Activated naive CD4-positive, alpha-beta T cell treated with anti-CD3 and anti-CD28 coated beads, Interleukin-2, amount 50 U/mL, for 72 hours (primary cell): ENCODE data around the gene ERC2. TPM values are rescaled to one million over a fixed set of nuclear protein-coding genes. Genes with fewer than 3 reads are reported as not detected.

Experiments used
- ATAC-seq, 2 donors: fragments of 150-1000 bp; cut with Tn5 transposase; 2 replicates each; pipeline ENCODE4 v1.10.0; 2021; ENCODE audit warnings: mild to moderate bottlenecking in 2 of 2, moderate library complexity in 2 of 2
- DNase-seq, 2 donors: peaks; one replicate each; pipeline ENCODE4 v3.0.0; 2021 to 2022; ENCODE audit warnings: low spot score in 2 of 2
- H3K27ac Mint-ChIP-seq, 2 donors: one replicate each; pipeline ENCODE4 v1.8.0; 2022; ENCODE audit warnings: mild to moderate bottlenecking in 2 of 2, mixed read lengths in 2 of 2
- H3K36me3 Mint-ChIP-seq, 2 donors: one replicate each; pipeline ENCODE4 v1.8.0; 2022; ENCODE audit warnings: mixed read lengths in 2 of 2
- H3K9me3 Mint-ChIP-seq, 2 donors: one replicate each; pipeline ENCODE4 v1.8.0; 2022; ENCODE audit warnings: mixed read lengths in 2 of 2
- total RNA-seq, 2 donors: library from RNA; stranded (reverse); gene quantifications; one replicate each; pipeline ENCODE4 v1.2.3, GENCODE V29; 2022

Gene ERC2
- total RNA-seq, 2 donors from 2014 or later = 0.58 TPM; not detected in 1

GRCh38 chr3:55660642-55661041, 807.6 kb downstream of the ERC2 start:
- Mint-ChIP-seq H3K27ac (no peak overlapping the region), H3K36me3 (no peaks in the 10 kb centered on the region), H3K9me3 (peaks cover 3 to 5% of the 10 kb centered on the region in 2 donors)
- DNase-seq = no peak
- ATAC-seq = no peak

DNA sequence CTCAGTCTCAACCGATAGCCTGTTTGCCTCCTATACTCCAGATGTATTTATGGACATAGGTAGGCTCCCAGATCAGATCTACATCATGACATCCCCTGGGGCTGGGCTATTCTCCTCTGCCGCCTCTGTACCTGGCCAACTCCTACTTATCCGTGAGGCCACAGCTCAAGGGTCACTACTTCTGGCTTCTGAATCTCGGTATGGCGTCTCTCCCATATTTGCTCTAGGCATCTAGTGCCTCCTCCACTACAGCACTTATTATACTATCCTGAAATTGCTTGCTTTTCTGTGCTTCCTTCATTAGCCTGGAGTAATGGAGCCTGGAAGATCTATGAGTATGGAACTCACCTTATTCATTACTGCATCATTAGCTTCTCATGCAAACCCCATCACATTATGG, 808.6 kb downstream of the ERC2 start:
- Mint-ChIP-seq H3K27ac (no peak overlapping the region), H3K9me3 (no peaks in the 10 kb centered on the region), H3K36me3 (no peaks in the 10 kb centered on the region)
- no peak for ATAC-seq
- no peak for DNase-seq

- Mint-ChIP-seq H3K9me3 (no peaks in the 10 kb centered on the region), H3K27ac (no peak overlapping the region), H3K36me3 (no peaks in the 10 kb centered on the region)
- no peak for ATAC-seq
- no peak for DNase-seq
Measured at GRCh38 chr3:55658690-55659562, 809.3 kb downstream of the ERC2 start.

DNA sequence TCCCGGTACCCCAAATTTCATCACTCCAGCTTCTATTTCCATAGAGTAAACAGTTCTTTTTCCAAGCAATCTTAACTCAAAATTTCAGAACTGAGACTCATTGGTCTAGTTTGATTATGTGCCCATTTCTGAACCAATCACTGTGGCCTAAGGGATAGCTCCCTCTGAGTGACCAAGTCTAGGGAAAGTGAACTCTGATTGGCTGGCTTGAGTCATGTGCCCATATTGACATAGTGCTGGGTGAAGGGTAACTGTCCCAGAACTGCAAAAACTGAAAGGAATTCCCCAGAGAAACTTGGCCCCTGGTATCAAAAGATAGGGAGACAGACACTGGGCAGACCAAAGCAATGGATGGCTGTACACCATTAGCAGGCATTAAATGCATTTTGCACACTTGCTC, 810.0 kb downstream of the ERC2 start:
- no peak for ATAC-seq
- DNase-seq = no peak
- no peaks in the 10 kb centered on the region for H3K9me3 Mint-ChIP-seq

GRCh38 chr3:55655544-55655943, 812.7 kb downstream of the ERC2 start:
- no peak for ATAC-seq
- no peaks in the 10 kb centered on the region for H3K36me3 Mint-ChIP-seq
- no peak for DNase-seq
- no peaks in the 10 kb centered on the region for H3K9me3 Mint-ChIP-seq
- no peak overlapping the region for H3K27ac Mint-ChIP-seq

More for the DNA sequence above, 810.0 kb downstream of the ERC2 start:
- Mint-ChIP-seq H3K27ac (no peak overlapping the region), H3K36me3 (no peaks in the 10 kb centered on the region)

- Mint-ChIP-seq H3K9me3 (no peaks in the 10 kb centered on the region), H3K36me3 (no peaks in the 10 kb centered on the region), H3K27ac (no peak overlapping the region)
- ATAC-seq (peak in 1 of 2 donors; percentile 40), DNase-seq (no peak)
Measured at GRCh38 chr3:55654123-55654760, 814.0 kb downstream of the ERC2 start.

DNA sequence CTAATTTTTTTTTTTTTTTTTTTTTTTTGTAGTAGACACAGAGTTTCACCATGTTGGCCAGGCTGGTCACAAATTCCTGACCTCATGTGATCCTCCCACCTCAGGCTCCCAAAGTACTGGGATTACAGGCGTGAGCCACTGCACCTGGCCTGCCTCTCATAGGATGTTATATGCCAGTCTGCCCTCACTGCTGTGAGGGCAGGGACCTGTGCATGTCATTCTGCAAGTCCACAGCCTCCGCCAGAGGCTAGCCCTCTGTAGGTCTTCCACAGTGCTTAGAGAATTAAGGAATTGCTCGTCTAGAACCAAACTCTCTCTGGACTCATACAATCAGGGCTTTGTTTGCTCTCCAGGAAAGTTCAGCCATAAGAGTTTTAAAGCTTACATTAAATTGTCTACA, 817.3 kb downstream of the ERC2 start:
- ATAC-seq = no peak
- no peak for DNase-seq
- Mint-ChIP-seq H3K27ac (peak overlapping the region in 1 of 2 donors; percentile 79), H3K9me3 (no peaks in the 10 kb centered on the region), H3K36me3 (no peaks in the 10 kb centered on the region)

GRCh38 chr3:55650011-55650410, 818.3 kb downstream of the ERC2 start:
- no peak for ATAC-seq

GRCh38 chr3:55649554-55649953, 818.7 kb downstream of the ERC2 start:
- no peak for DNase-seq
- no peaks in the 10 kb centered on the region for H3K36me3 Mint-ChIP-seq
- ATAC-seq = no peak
- no peak overlapping the region for H3K27ac Mint-ChIP-seq
- no peaks in the 10 kb centered on the region for H3K9me3 Mint-ChIP-seq

More at GRCh38 chr3:55650011-55650410, 818.3 kb downstream of the ERC2 start:
- Mint-ChIP-seq H3K9me3 (no peaks in the 10 kb centered on the region), H3K36me3 (no peaks in the 10 kb centered on the region), H3K27ac (no peak overlapping the region)
- no peak for DNase-seq

- Mint-ChIP-seq H3K27ac (no peak overlapping the region), H3K9me3 (no peaks in the 10 kb centered on the region), H3K36me3 (no peaks in the 10 kb centered on the region)
- no peak for DNase-seq
- ATAC-seq = no peak
Measured at GRCh38 chr3:55648591-55649318, 819.5 kb downstream of the ERC2 start.

GRCh38 chr3:55647670-55648069, 820.6 kb downstream of the ERC2 start:
- ATAC-seq (no peak), DNase-seq (no peak)
- no peaks in the 10 kb centered on the region for H3K9me3 Mint-ChIP-seq
- no peaks in the 10 kb centered on the region for H3K36me3 Mint-ChIP-seq
- no peak overlapping the region for H3K27ac Mint-ChIP-seq

DNA sequence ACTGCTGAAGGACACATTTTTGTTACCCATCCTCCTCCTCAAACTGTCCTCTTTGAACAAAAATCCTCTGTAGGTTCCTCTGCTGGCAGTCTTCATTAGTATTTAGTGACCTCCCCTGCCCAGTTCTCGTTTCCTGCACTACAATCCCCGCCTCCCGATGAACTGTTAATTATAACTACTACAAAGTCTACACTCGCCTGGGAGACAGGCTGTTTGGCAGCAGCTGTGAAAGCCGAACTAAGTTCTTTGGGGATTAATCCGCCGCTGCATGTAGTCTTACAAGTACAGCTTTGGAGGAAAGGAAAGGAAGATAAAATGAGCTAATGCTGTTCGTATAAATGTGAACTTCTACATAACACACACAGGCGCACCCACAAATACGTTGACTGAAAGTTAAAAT, 821.2 kb downstream of the ERC2 start:
- ATAC-seq = no peak
- no peaks in the 10 kb centered on the region for H3K36me3 Mint-ChIP-seq
- DNase-seq = no peak
- no peak overlapping the region for H3K27ac Mint-ChIP-seq
- no peaks in the 10 kb centered on the region for H3K9me3 Mint-ChIP-seq

GRCh38 chr3:55646121-55646520, 822.1 kb downstream of the ERC2 start:
- Mint-ChIP-seq H3K9me3 (peaks cover 0 to 4% of the 10 kb centered on the region in 2 donors), H3K36me3 (no peaks in the 10 kb centered on the region), H3K27ac (no peak overlapping the region)
- ATAC-seq (no peak), DNase-seq (no peak)

DNA sequence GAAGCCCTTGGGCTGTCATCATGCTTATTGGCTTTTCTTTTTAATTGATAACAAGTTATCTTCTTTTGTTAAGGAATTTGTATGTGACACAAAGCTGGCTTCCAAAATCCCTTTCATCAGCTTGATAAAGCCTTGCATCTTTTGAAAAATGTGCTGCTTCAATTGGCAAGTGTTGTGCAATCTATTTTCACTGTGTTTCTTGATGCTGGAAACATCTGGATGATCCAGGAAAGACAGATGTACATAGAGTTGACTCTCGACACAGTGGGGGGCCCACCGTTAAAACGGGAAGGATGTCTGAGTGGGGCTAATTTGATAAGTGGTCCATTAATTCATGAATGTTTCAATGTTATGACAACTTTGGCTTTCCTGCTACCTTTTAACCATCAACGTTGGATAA, 822.8 kb downstream of the ERC2 start:
- ATAC-seq (no peak), DNase-seq (no peak)
- H3K36me3 Mint-ChIP-seq = no peaks in the 10 kb centered on the region
- peaks cover 0 to 4% of the 10 kb centered on the region in 2 donors for H3K9me3 Mint-ChIP-seq
- no peak overlapping the region for H3K27ac Mint-ChIP-seq

DNA sequence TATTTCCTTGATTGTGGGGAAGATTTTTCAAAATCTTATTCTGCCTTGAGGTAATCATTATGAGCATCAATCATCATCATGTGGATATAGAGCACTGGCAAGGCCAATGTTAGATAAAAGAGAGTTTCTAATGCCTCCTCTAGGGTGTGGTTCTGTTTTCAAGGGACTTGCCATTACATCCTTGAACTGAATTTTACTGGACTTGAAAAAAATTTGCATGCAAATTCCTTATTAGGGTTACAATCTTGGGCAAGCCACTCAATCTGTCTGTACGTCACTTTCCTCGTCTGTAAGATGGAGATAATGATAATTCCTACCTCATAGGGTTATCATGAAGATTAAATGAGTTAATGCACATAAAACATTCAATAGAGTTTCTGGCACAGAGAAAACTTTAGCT, 825.0 kb downstream of the ERC2 start:
- peaks cover 8 to 11% of the 10 kb centered on the region in 2 donors for H3K9me3 Mint-ChIP-seq
- ATAC-seq (no peak), DNase-seq (no peak)
- no peaks in the 10 kb centered on the region for H3K36me3 Mint-ChIP-seq
- H3K27ac Mint-ChIP-seq = no peak overlapping the region

- Mint-ChIP-seq H3K9me3 (peaks cover 8 to 11% of the 10 kb centered on the region in 2 donors), H3K27ac (no peak overlapping the region), H3K36me3 (no peaks in the 10 kb centered on the region)
- DNase-seq = no peak
- no peak for ATAC-seq
Measured at GRCh38 chr3:55641964-55642363, 826.3 kb downstream of the ERC2 start.
